ENCODE results near the gene MCAT.

DNA sequence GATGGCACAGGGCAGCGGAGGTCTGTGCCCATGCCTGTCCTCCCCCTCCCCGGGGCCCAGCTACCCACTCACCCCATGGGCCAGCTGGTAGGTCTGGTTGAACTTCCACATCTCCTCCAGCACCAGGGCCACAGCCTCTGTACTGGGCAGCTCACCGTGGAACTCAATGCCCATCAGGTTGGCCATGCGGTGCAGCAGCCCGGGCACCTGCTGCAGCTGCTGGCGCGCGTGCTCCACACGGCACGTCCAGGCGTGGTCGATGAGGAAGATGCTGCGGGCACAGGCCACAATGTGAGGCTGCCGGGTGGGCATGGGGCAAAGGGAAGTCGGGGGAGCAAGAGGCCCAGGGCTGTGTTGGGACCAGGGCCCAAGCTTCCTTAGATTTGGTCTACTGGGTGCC is 37.5 kb upstream of the MCAT start:
- no peak for TF ChIP-seq EZH2 (IDR thresholded peaks at IDR 0.05; ENCODE audit: borderline replicate concordance, insufficient read depth, low read depth, low read length, poor library complexity, severe bottlenecking)
- TF ChIP-seq, protein P1, sequence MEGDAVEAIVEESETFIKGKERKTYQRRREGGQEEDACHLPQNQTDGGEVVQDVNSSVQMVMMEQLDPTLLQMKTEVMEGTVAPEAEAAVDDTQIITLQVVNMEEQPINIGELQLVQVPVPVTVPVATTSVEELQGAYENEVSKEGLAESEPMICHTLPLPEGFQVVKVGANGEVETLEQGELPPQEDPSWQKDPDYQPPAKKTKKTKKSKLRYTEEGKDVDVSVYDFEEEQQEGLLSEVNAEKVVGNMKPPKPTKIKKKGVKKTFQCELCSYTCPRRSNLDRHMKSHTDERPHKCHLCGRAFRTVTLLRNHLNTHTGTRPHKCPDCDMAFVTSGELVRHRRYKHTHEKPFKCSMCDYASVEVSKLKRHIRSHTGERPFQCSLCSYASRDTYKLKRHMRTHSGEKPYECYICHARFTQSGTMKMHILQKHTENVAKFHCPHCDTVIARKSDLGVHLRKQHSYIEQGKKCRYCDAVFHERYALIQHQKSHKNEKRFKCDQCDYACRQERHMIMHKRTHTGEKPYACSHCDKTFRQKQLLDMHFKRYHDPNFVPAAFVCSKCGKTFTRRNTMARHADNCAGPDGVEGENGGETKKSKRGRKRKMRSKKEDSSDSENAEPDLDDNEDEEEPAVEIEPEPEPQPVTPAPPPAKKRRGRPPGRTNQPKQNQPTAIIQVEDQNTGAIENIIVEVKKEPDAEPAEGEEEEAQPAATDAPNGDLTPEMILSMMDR (IDR thresholded peaks at IDR 0.05) = no peak
